Head of caudate nucleus (tissue), 42 donors: ENCODE results near the gene SLC12A1.
"Not testable (repeated sequence)": the region's sequence is repeated elsewhere in the genome, so short reads cannot be mapped to it uniquely, and the experiment has no call there.

Experiments used
- DNase-seq, 42 donors: peaks; one replicate each; pipeline versions ENCODE4 v3.0.0 to v3.0.0-alpha.2; 2020 to 2021; ENCODE audit warnings: mixed read lengths in 7 of 42
- intact Hi-C: fragments of 100-400 bp; cut with DNase I; formaldehyde crosslinking; loops from one replicate; pipeline ENCODE4 v1.15.0; 2022

The SLC12A1 gene

GRCh38 chr15:48297668-48298067 is 91.6 kb downstream of the SLC12A1 start:
- intact Hi-C loops, result no loop called here
- no peak for DNase-seq

GRCh38 chr15:48298914-48299313 is 92.8 kb downstream of the SLC12A1 start:
- intact Hi-C loops, result no loop called here

GRCh38 chr15:48300038-48300437 is 93.9 kb downstream of the SLC12A1 start:
- DNase-seq, result no peak
- intact Hi-C loops, result no loop called here

More at GRCh38 chr15:48298914-48299313, 92.8 kb downstream of the SLC12A1 start:
- no peak for DNase-seq

GRCh38 chr15:48304398-48304797 is 98.3 kb downstream of the SLC12A1 start:
- DNase-seq, result no peak
- intact Hi-C loops, result no loop called here

GRCh38 chr15:48306639-48307038 is 100.5 kb downstream of the SLC12A1 start:
- intact Hi-C loops, result no loop called here
- DNase-seq, result no peak

GRCh38 chr15:48307586-48307985 is 101.5 kb downstream of the SLC12A1 start:
- intact Hi-C loops, result no loop called here
- DNase-seq, result no peak

GRCh38 chr15:48309740-48310139 is 103.6 kb downstream of the SLC12A1 start:
- intact Hi-C loops, result no loop called here
- DNase-seq, result no peak

- no peak for DNase-seq
- intact Hi-C loops, result no loop called here
These were observed 107.1 kb downstream of the SLC12A1 start for GRCh38 chr15:48313216-48313615.

- intact Hi-C loops, result no loop called here
- DNase-seq, result no peak
These were observed 108.9 kb downstream of the SLC12A1 start for GRCh38 chr15:48315041-48315440.

GRCh38 chr15:48317221-48317620 is 111.1 kb downstream of the SLC12A1 start:
- intact Hi-C loops, result no loop called here
- no peak for DNase-seq

GRCh38 chr15:48318131-48318530 is 112.0 kb downstream of the SLC12A1 start:
- DNase-seq, result no peak

GRCh38 chr15:48323294-48323693 is 117.2 kb downstream of the SLC12A1 start:
- DNase-seq, result no peak
- intact Hi-C loops, result no loop called here

More at GRCh38 chr15:48318131-48318530, 112.0 kb downstream of the SLC12A1 start:
- intact Hi-C loops, result no loop called here

- DNase-seq, result no peak
- intact Hi-C loops, result no loop called here
These were observed 118.8 kb downstream of the SLC12A1 start for GRCh38 chr15:48324949-48325348.

GRCh38 chr15:48325400-48325799 is 119.3 kb downstream of the SLC12A1 start:
- DNase-seq, result no peak
- intact Hi-C loops, result no loop called here

GRCh38 chr15:48326180-48326579 is 120.1 kb downstream of the SLC12A1 start:
- DNase-seq, intact Hi-C loops: not testable (repeated sequence)

GRCh38 chr15:48330105-48330785 is 124.1 kb downstream of the SLC12A1 start:
- intact Hi-C loops, result loop anchor here (10.0 kb wide), 1 partner anchor 615 kb away; the partner anchor contains the start of gene SEMA6D
- DNase-seq, result peak in 1 of 42 donors; percentile 1

GRCh38 chr15:48330855-48331795 is 125.0 kb downstream of the SLC12A1 start, which contains the start of gene DUT:
DUT (plus strand) TSS chr15:48331429; CDS start chr15:48331516, 87 bp downstream.
- peak; percentile 64 to 95 (median 90) for DNase-seq
- intact Hi-C loops, result loop anchor here (10.0 kb wide), 1 partner anchor 616 kb away; the partner anchor contains the start of gene SEMA6D

- intact Hi-C loops, result loop anchor here (10.0 kb wide), 1 partner anchor 617 kb away; the partner anchor contains the start of gene SEMA6D
- peak; percentile 14 to 88 (median 68) for DNase-seq
These were observed 125.9 kb downstream of the SLC12A1 start for GRCh38 chr15:48331796-48332641.

GRCh38 chr15:48332642-48333034 is 126.5 kb downstream of the SLC12A1 start:
- no peak for DNase-seq
- intact Hi-C loops, result loop anchor here (10.0 kb wide), 1 partner anchor 618 kb away; the partner anchor contains the start of gene SEMA6D
